SH-SY5Y (cell line): Measurements from ENCODE around the gene TFAP2D.

Experiments
- GATA2 ChIP-seq: IDR thresholded peaks from 2 replicates; pipeline ENCODE4 v1.6.1; 2011; ENCODE audit warnings: mild to moderate bottlenecking, low read depth, low read length
- GATA3 ChIP-seq: IDR thresholded peaks from 2 replicates; pipeline ENCODE4 v1.6.1; 2011; ENCODE audit warnings: low read depth, mild to moderate bottlenecking, low read length, moderate library complexity

DNA sequence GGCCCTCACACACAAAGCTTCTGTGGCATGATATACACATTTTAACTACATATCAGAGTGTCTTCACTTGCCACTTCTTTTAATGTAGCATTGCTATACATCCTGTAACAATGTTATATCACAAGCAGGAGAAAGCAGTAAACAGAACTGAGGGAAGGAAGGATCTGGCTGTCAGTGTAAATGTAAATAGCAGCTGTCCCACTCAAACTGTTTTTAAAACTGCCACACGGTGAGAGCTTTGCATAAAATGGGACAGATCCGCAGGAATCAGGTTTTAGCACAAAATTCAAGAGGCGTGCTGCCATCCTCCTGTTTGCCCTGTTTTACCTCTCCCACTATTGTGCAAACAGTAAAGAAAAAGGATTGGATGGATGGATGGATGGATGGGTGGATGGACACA lies 28.8 kb downstream of the TFAP2D start:
- TF ChIP-seq GATA3 (no peak), GATA2 (no peak)
